ENCODE data around the gene SIL1.

DNA sequence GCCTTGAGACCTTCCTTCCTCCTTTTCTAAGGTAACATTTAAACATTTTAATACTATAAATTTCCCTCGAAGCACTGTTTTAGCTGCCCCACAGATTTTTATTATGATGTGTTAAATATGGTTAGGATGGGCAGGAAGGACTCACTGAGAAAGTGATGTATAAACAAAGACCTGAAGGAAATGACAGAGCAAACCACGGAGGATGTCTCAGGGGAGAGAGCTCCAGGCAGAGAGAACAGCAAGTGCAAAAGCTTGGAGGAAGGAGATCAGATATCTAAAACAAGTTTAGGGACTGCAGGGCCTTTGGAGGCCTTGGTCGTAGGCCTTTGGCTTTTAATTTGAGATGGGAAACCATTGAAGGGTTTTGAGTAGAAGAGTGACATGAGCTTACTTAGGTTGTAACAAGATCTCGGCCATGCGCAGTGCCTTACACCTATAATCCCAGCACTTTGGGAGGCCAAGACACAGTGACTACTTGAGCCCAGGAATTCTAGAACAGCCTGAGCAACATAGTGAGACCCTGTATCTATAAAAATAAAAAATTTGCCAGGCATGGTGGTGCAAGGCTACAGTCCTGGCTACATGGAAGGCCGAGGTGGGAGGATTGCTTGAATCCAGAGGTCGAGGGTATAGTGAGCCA, 287.5 kb downstream of the SIL1 start:
- TF ChIP-seq CTCF (IDR thresholded peaks at IDR 0.05; ENCODE audit: low read depth, low read length, poor library complexity, severe bottlenecking) (no peak), EZH2phosphoT487 (IDR thresholded peaks at IDR 0.05; ENCODE audit: borderline replicate concordance, low read length) (no peak)
